ENCODE measurements around the gene ARHGEF28. TPM values are rescaled to one million over a fixed set of nuclear protein-coding genes. Genes with fewer than 3 reads are reported as not detected.

Gene ARHGEF28
- total RNA-seq, 1 experiment from 2014 or later: 6.1 TPM

DNA sequence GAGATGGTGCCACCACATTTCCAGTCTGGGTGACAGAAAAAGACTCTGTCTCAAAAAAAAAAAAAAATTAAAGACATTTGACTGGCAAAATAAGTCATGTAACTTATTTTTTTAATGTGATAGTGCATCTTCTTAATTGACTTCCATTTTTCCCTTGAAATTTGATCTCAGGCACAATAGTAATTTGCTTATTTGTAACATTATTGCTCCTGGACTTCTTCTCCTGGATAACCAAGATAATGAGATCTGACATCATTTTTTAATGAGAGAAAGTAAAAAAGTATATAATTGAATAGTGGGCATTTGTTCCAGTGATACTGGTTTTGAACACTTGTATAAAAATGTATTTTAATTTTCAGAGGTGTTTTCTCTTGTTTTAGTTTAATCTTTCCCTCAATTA lies 3.5 kb downstream of the ARHGEF28 start (continued):
- TF ChIP-seq EZH2phosphoT487 (IDR thresholded peaks at IDR 0.05; ENCODE audit: borderline replicate concordance) (no peak), CBX3 (IDR thresholded peaks at IDR 0.05; ENCODE audit: low read depth) (no peak), SIN3A (IDR thresholded peaks at IDR 0.05; ENCODE audit: low read depth) (no peak), RAD21 (IDR thresholded peaks at IDR 0.05; ENCODE audit: low read depth) (no peak), EGR1 (IDR thresholded peaks at IDR 0.05; ENCODE audit: low read depth) (no peak)
- TF ChIP-seq, protein P1, sequence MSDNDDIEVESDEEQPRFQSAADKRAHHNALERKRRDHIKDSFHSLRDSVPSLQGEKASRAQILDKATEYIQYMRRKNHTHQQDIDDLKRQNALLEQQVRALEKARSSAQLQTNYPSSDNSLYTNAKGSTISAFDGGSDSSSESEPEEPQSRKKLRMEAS (IDR thresholded peaks at IDR 0.05): no peak

DNA sequence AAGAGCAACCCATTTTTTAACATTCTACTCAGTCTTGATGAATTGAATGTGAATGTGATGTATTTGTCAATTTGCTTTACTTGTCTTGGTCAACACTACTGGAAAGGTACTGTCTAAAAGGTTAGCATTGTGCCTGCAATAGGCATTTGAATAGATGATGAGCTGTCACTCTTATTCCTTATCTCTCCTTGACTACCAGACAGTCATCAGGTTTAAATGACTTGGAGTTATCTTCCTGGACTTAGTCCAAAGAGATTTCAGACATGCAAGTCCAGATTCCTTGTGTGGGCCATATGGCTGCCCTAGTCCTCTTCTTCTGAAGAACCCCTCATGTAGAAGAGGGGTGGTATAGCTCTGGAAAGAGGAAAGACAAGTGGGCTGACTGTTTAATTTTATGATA lies 4.8 kb downstream of the ARHGEF28 start:
- Histone ChIP-seq H3K9me3 (ENCODE audit: control insufficient read depth in 1 of 2, insufficient read depth in 1 of 2, low read depth in 1 of 2, low read length in 2 of 2) (no peaks in the 10 kb centered on the region), H3K4me3 (replicated peaks in 1 of 2; ENCODE audit: low read depth in 1 of 2, low read length in 2 of 2) (no peak overlapping the region), H3K4me1 (ENCODE audit: control insufficient read depth in 1 of 2, insufficient read depth in 2 of 2, low read length in 2 of 2) (peaks cover 0 to 13% of the 10 kb centered on the region in 2 experiments; a peak in 2 of 4 replicates), H3K9ac (ENCODE audit: low read length) (no peak overlapping the region), H3K27me3 (ENCODE audit: insufficient read depth, low read length) (no peaks in the 10 kb centered on the region), H3K9me2 (ENCODE audit: insufficient read depth) (no peaks in the 10 kb centered on the region), H2AFZ (ENCODE audit: low read depth, low read length, poor library complexity, severe bottlenecking) (no peak overlapping the region), H3K27ac (ENCODE audit: low read depth, low read length) (no peak overlapping the region), H3K4me2 (ENCODE audit: low read length) (no peak overlapping the region), H4K20me1 (ENCODE audit: insufficient read depth) (no peaks in the 10 kb centered on the region), H3K79me2 (ENCODE audit: insufficient read depth, low read length) (no peaks in the 10 kb centered on the region), H3K36me3 (ENCODE audit: control insufficient read depth in 1 of 2, insufficient read depth in 2 of 2, low read length in 2 of 2) (no peaks in the 10 kb centered on the region)
- no peak for TF ChIP-seq YY1 (IDR thresholded peaks at IDR 0.05; ENCODE audit: extremely low read depth, insufficient replicate concordance, low read depth, low read length)
- TF ChIP-seq FOSL1 (IDR thresholded peaks at IDR 0.05; ENCODE audit: low read depth): no peak
- TF ChIP-seq CEBPB (IDR thresholded peaks at IDR 0.05; ENCODE audit: low read depth): no peak
- TF ChIP-seq POLR2AphosphoS5 (IDR thresholded peaks at IDR 0.05; ENCODE audit: low read depth, low read length): no peak
- TF ChIP-seq EZH2phosphoT487 (IDR thresholded peaks at IDR 0.05; ENCODE audit: borderline replicate concordance): no peak
- TF ChIP-seq EGR1 (IDR thresholded peaks at IDR 0.05; ENCODE audit: low read depth): no peak
- TF ChIP-seq, protein P2, sequence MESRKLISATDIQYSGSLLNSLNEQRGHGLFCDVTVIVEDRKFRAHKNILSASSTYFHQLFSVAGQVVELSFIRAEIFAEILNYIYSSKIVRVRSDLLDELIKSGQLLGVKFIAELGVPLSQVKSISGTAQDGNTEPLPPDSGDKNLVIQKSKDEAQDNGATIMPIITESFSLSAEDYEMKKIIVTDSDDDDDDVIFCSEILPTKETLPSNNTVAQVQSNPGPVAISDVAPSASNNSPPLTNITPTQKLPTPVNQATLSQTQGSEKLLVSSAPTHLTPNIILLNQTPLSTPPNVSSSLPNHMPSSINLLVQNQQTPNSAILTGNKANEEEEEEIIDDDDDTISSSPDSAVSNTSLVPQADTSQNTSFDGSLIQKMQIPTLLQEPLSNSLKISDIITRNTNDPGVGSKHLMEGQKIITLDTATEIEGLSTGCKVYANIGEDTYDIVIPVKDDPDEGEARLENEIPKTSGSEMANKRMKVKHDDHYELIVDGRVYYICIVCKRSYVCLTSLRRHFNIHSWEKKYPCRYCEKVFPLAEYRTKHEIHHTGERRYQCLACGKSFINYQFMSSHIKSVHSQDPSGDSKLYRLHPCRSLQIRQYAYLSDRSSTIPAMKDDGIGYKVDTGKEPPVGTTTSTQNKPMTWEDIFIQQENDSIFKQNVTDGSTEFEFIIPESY (IDR thresholded peaks at IDR 0.05; ENCODE audit: extremely low read depth, insufficient replicate concordance, low read length): no peak
- no peak for TF ChIP-seq ELF1 (IDR thresholded peaks at IDR 0.05; ENCODE audit: borderline replicate concordance, low read depth)
- no peak for TF ChIP-seq EZH2 (IDR thresholded peaks at IDR 0.05)
- TF ChIP-seq, protein P3, sequence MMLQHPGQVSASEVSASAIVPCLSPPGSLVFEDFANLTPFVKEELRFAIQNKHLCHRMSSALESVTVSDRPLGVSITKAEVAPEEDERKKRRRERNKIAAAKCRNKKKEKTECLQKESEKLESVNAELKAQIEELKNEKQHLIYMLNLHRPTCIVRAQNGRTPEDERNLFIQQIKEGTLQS (IDR thresholded peaks at IDR 0.05): no peak
- no peak for TF ChIP-seq SRF (IDR thresholded peaks at IDR 0.05; ENCODE audit: low read depth)
- no TSS peak for BruUV-seq (replicated peaks)
- intact Hi-C loops (cut with micrococcal nuclease): no loop called here
- no peak for DNase-seq (ENCODE audit: low read depth, low spot score)
- POLR2A ChIA-PET: no interaction called here
- CTCF ChIA-PET: no interaction called here
- ATAC-seq: no peak
- RAD21 ChIA-PET (ENCODE audit: low non-redundant PET in 1 of 2, low total read pairs in 2 of 2, uncharacterized antibody in 2 of 2, unreplicated experiment in 2 of 2): no interaction called here
